B cell (primary cell): Measurements from ENCODE around the gene SEZ6L2. TPM values are rescaled to one million over a fixed set of nuclear protein-coding genes. Genes with fewer than 3 reads are reported as not detected.

ENCODE experiments used
- ATAC-seq: fragments of 200-7000 bp; cut with Tn5 transposase; one replicate; pipeline ENCODE4 v1.10.0; 2021; ENCODE audit warnings: low read depth, mild to moderate bottlenecking, moderate number of reproducible peaks, moderate library complexity
- CTCF ChIA-PET: fragments of 350-600 bp; sonication (Branson Sonifier 250); formaldehyde crosslinking; loops from one replicate; lab custom pipeline; 2021; ENCODE audit warnings: antibody characterized with exemption, inconsistent platforms; lab: Charles Lee
- POLR2A ChIA-PET: fragments of 350-600 bp; sonication (Branson Sonifier 250); formaldehyde crosslinking; loops from one replicate; lab custom pipeline; 2021; ENCODE audit warnings: antibody characterized with exemption; lab: Charles Lee
- DNase-seq: peaks from one replicate; pipeline ENCODE4 v3.0.0; 2013
- H2AFZ ChIP-seq: 2 replicates; pipeline ENCODE4 v1.6.1; 2012; ENCODE audit warnings: mild to moderate bottlenecking, low read depth, low read length; ENCODE audit not compliant: insufficient read depth, poor library complexity, severe bottlenecking
- H3K27ac ChIP-seq, 2 donors: 1 replicate in 1 of 2; 2 replicates in 1 of 2; pipeline ENCODE4 v1.5.1; 2012 to 2013; ENCODE audit warnings: low read length in 2 of 2, mild to moderate bottlenecking in 2 of 2, moderate library complexity in 1 of 2
- H3K27me3 ChIP-seq, 4 experiments: fragments of 200-600 bp in 1 of 4; sonication (generic) in 1 of 4; replicated peaks in 1 of 4; 1 replicate in 2 of 4; 2 replicates in 2 of 4; pipeline versions ENCODE4 v1.6.1 to v1.7.0; 2013 to 2016; ENCODE audit warnings: low read length in 3 of 4, mild to moderate bottlenecking in 2 of 4, mixed read lengths in 1 of 4, moderate library complexity in 1 of 4; ENCODE audit not compliant: insufficient read depth in 4 of 4, control insufficient read depth in 3 of 4; ENCODE audit errors: control extremely low read depth in 1 of 4
- H3K36me3 ChIP-seq, 2 experiments: replicated peaks in 1 of 2; 1 replicate in 1 of 2; 2 replicates in 1 of 2; pipeline versions ENCODE4 v1.6.1 to v1.7.1; 2013; ENCODE audit warnings: low read length in 1 of 2; ENCODE audit not compliant: insufficient read depth in 2 of 2, control insufficient read depth in 1 of 2; ENCODE audit errors: control extremely low read depth in 1 of 2, extremely low read depth in 1 of 2
- H3K4me1 ChIP-seq, 2 donors: fragments of 200-600 bp in 1 of 2; sonication (generic) in 1 of 2; 1 replicate in 1 of 2; 2 replicates in 1 of 2; pipeline versions ENCODE4 v1.5.1 to v1.6.1; 2013 to 2017; ENCODE audit warnings: low read length in 2 of 2; ENCODE audit not compliant: control insufficient read depth in 2 of 2, insufficient read depth in 2 of 2
- H3K4me2 ChIP-seq: replicated peaks from 2 replicates; pipeline ENCODE3; 2012; ENCODE audit warnings: mild to moderate bottlenecking, low read depth, low read length; ENCODE audit not compliant: poor library complexity, severe bottlenecking
- H3K4me3 ChIP-seq, 5 experiments: fragments of 200-600 bp in 1 of 5; sonication (generic) in 1 of 5; 1 replicate in 3 of 5; 2 replicates in 2 of 5; pipeline versions ENCODE4 v1.5.1 to v1.7.0; 2011 to 2016; ENCODE audit warnings: low read length in 4 of 5, mild to moderate bottlenecking in 4 of 5, low read depth in 2 of 5, control low read depth in 1 of 5, moderate library complexity in 1 of 5; ENCODE audit not compliant: insufficient read depth in 1 of 5; ENCODE audit errors: control extremely low read depth in 1 of 5, extremely low read depth in 1 of 5
- H3K79me2 ChIP-seq: fragments of 200-600 bp; sonication (generic); one replicate; pipeline ENCODE4 v1.6.0; 2016; ENCODE audit warnings: low read length; ENCODE audit not compliant: control insufficient read depth, insufficient read depth
- H3K9ac ChIP-seq: fragments of 200-600 bp; sonication (generic); 2 replicates; pipeline ENCODE4 v1.6.1; 2017; ENCODE audit warnings: mild to moderate bottlenecking, low read length, moderate library complexity
- H3K9me3 ChIP-seq, 3 donors: one replicate each; pipeline versions ENCODE4 v1.6.1 to v1.7.1; 2013; ENCODE audit warnings: low read length in 2 of 3; ENCODE audit not compliant: control insufficient read depth in 2 of 3, insufficient read depth in 1 of 3; ENCODE audit errors: control extremely low read depth in 1 of 3
- H4K20me1 ChIP-seq: 2 replicates; pipeline ENCODE4 v1.6.0; 2012; ENCODE audit warnings: mild to moderate bottlenecking, low read length; ENCODE audit not compliant: insufficient read depth, control insufficient read depth, poor library complexity, severe bottlenecking
- H3K27ac Mint-ChIP-seq: one replicate; pipeline ENCODE4 v1.8.0; 2021; ENCODE audit warnings: mixed read lengths
- H3K27me3 Mint-ChIP-seq: one replicate; pipeline ENCODE4 v1.8.0; 2021; ENCODE audit warnings: mixed read lengths
- H3K4me1 Mint-ChIP-seq: one replicate; pipeline ENCODE4 v1.8.0; 2021; ENCODE audit warnings: mixed read lengths
- H3K4me3 Mint-ChIP-seq: one replicate; pipeline ENCODE4 v1.8.0; 2021; ENCODE audit warnings: mixed read lengths
- H3K9me3 Mint-ChIP-seq: one replicate; pipeline ENCODE4 v1.8.0; 2022; ENCODE audit warnings: mixed read lengths; ENCODE audit not compliant: insufficient read depth
- EZH2 ChIP-seq: IDR thresholded peaks from 2 replicates; pipeline ENCODE4 v1.6.1; 2012; ENCODE audit warnings: borderline replicate concordance, low read depth, mild to moderate bottlenecking, moderate library complexity, low read length; ENCODE audit not compliant: insufficient read depth, poor library complexity, severe bottlenecking
- WGBS: methylation state at CpG from one replicate; pipeline ENCODE4 v1.1.5; 2013; ENCODE audit warnings: missing lambda C conversion rate; ENCODE audit not compliant: insufficient coverage; 5-methylcytosine and 5-hydroxymethylcytosine counted together
- intact Hi-C: fragments of 100-400 bp; cut with micrococcal nuclease; formaldehyde crosslinking; loops from one replicate; pipeline ENCODE4 v1.10.0; 2022
- polyA plus RNA-seq: library from polyadenylated mRNA; depleted of rRNA; stranded (reverse); fragments of >200 nt; gene quantifications from 2 replicates; pipeline ENCODE4 v1.2.3, GENCODE V29; 2012
- total RNA-seq, 2 donors: library from RNA; stranded (reverse); fragments of 120-200 nt in 1 of 2; gene quantifications; 1 replicate in 1 of 2; 2 replicates in 1 of 2; pipeline versions ENCODE4 v1.2.3 to v1.2.4, GENCODE V29; 2013 to 2022
- TF ChIP-seq, protein P1 (sequence below): fragments of 200-600 bp; IDR thresholded peaks from one replicate; pipeline ENCODE4 v1.8.0; 2022; ENCODE audit warnings: antibody characterized with exemption, mild to moderate bottlenecking

The SEZ6L2 gene
- total and polyA plus RNA-seq, 2 donors (not counting 1 experiment from before 2014, with no cell fraction given): 0.10 TPM; not detected in 1

DNA sequence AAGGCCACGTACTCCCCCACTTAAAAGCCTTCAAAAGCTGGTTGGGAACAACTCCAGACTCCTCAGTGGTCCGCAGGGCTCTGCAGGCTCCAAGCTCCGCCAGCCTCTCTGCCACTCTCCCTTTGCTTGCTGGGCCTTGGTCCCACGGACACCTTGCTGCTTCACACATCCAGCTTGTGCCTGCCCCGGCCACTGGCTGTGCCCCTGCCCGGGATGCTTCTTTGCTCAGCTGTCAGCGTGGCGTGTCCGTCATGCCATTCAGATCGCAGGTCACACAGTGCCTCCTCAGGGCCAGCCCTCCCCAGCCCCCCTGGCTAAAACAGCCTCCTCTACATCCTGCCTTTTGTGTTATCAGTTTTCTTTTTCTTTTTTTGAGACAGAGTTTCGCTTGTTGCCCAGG is 12.7 kb upstream of the SEZ6L2 start:
- DNase-seq (no peak), ATAC-seq (no peak)
- POLR2A ChIA-PET: no interaction called here
- H2AFZ ChIP-seq: no peak overlapping the region
- H4K20me1 ChIP-seq: no peaks in the 10 kb centered on the region
- no peak overlapping the region for H3K27ac Mint-ChIP-seq
- no peaks in the 10 kb centered on the region for H3K79me2 ChIP-seq
- no peaks in the 10 kb centered on the region for H3K9me3 Mint-ChIP-seq
- H3K27me3 Mint-ChIP-seq: no peaks in the 10 kb centered on the region
- H3K4me1 ChIP-seq: no peaks in the 10 kb centered on the region
- H3K4me3 Mint-ChIP-seq: no peak overlapping the region
- no peaks in the 10 kb centered on the region for H3K9me3 ChIP-seq
- TF ChIP-seq, protein P1, sequence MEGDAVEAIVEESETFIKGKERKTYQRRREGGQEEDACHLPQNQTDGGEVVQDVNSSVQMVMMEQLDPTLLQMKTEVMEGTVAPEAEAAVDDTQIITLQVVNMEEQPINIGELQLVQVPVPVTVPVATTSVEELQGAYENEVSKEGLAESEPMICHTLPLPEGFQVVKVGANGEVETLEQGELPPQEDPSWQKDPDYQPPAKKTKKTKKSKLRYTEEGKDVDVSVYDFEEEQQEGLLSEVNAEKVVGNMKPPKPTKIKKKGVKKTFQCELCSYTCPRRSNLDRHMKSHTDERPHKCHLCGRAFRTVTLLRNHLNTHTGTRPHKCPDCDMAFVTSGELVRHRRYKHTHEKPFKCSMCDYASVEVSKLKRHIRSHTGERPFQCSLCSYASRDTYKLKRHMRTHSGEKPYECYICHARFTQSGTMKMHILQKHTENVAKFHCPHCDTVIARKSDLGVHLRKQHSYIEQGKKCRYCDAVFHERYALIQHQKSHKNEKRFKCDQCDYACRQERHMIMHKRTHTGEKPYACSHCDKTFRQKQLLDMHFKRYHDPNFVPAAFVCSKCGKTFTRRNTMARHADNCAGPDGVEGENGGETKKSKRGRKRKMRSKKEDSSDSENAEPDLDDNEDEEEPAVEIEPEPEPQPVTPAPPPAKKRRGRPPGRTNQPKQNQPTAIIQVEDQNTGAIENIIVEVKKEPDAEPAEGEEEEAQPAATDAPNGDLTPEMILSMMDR: no peak
- no peak for TF ChIP-seq EZH2
- H3K27me3 ChIP-seq: no peaks in the 10 kb centered on the region
- no peak overlapping the region for H3K27ac ChIP-seq
- no peak overlapping the region for H3K4me2 ChIP-seq
- CTCF ChIA-PET: no interaction called here
- intact Hi-C loops: no loop called here
- H3K36me3 ChIP-seq: peaks cover 0 to 15% of the 10 kb centered on the region in 2 experiments
- 92% methylated on average over 5 of the region's 11 CpGs for WGBS
- H3K9ac ChIP-seq: no peak overlapping the region
- no peak overlapping the region for H3K4me3 ChIP-seq
- peaks cover 3% of the 10 kb centered on the region for H3K4me1 Mint-ChIP-seq

DNA sequence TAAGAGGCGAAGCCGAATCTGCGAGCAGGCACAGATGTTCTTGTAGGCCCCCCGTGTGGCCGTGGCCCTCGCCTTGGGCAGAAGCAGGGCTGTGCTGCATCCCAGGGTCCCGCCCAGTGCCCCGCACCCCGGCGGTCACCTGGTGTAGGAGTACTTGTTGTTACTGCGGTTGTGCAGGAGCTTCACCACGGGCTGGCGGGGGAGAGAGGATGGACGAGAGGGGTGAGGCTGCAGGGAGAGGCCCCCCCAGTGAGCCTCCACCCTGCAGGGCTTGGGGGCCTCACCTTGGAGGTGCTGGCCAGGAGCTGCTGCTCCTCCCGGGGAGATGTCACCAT is 12.3 kb upstream of the SEZ6L2 start:
- H3K4me1 ChIP-seq: no peaks in the 10 kb centered on the region
- H3K27ac ChIP-seq: no peak overlapping the region
- H3K27me3 Mint-ChIP-seq: no peaks in the 10 kb centered on the region
- intact Hi-C loops: no loop called here
- DNase-seq (no peak), ATAC-seq (no peak)
- H3K4me3 Mint-ChIP-seq: no peak overlapping the region
- TF ChIP-seq, protein P1: no peak
- TF ChIP-seq EZH2: no peak
- no peak overlapping the region for H3K27ac Mint-ChIP-seq
- no peaks in the 10 kb centered on the region for H3K79me2 ChIP-seq
- no peaks in the 10 kb centered on the region for H3K9me3 ChIP-seq
- peaks cover 3% of the 10 kb centered on the region for H3K4me1 Mint-ChIP-seq
- H3K27me3 ChIP-seq: no peaks in the 10 kb centered on the region
- no peak overlapping the region for H3K4me2 ChIP-seq
- ChIA-PET POLR2A (no interaction called here), CTCF (no interaction called here)
- H4K20me1 ChIP-seq: no peaks in the 10 kb centered on the region
- H2AFZ ChIP-seq: no peak overlapping the region
- H3K4me3 ChIP-seq: no peak overlapping the region
- 97% methylated on average over 15 of the region's 15 CpGs for WGBS
- no peak overlapping the region for H3K9ac ChIP-seq
- peaks cover 0 to 13% of the 10 kb centered on the region in 2 experiments for H3K36me3 ChIP-seq
- no peaks in the 10 kb centered on the region for H3K9me3 Mint-ChIP-seq
